ENCODE data around the gene TREH.
"Not testable (repeated sequence)": the region's sequence is repeated elsewhere in the genome, so short reads cannot be mapped to it uniquely, and the experiment has no call there.

TREH gene

GRCh38 chr11:118628861-118629549, 50.4 kb downstream of the TREH start:
- DNase-seq (ENCODE audit: low spot score) = no peak

GRCh38 chr11:118628432-118628831, 51.0 kb downstream of the TREH start:
- peak; percentile 69 for DNase-seq (ENCODE audit: low spot score)

GRCh38 chr11:118628031-118628430, 51.4 kb downstream of the TREH start:
- DNase-seq (ENCODE audit: low spot score) = no peak

- DNase-seq (ENCODE audit: low spot score) = no peak
These were observed 51.9 kb downstream of the TREH start for GRCh38 chr11:118627566-118627965.

GRCh38 chr11:118625976-118626375, 53.5 kb downstream of the TREH start:
- no peak for DNase-seq (ENCODE audit: low spot score)

GRCh38 chr11:118625036-118625690, 54.3 kb downstream of the TREH start:
- peak; percentile 51 for DNase-seq (ENCODE audit: low spot score)

GRCh38 chr11:118623269-118623655, 56.2 kb downstream of the TREH start:
- no peak for DNase-seq (ENCODE audit: low spot score)

GRCh38 chr11:118622376-118623268, 56.8 kb downstream of the TREH start:
- peak; percentile 57 for DNase-seq (ENCODE audit: low spot score)

- DNase-seq (ENCODE audit: low spot score) = no peak
These were observed 57.6 kb downstream of the TREH start for GRCh38 chr11:118621784-118622375.

- DNase-seq (ENCODE audit: low spot score) = peak; percentile 91
These were observed 58.2 kb downstream of the TREH start for GRCh38 chr11:118621071-118621783.

GRCh38 chr11:118620529-118621070, 58.9 kb downstream of the TREH start:
- DNase-seq (ENCODE audit: low spot score) = no peak

GRCh38 chr11:118619444-118620197, 59.8 kb downstream of the TREH start:
- DNase-seq (ENCODE audit: low spot score) = peak; percentile 65

GRCh38 chr11:118618991-118619375, 60.5 kb downstream of the TREH start:
- no peak for DNase-seq (ENCODE audit: low spot score)

- DNase-seq (ENCODE audit: low spot score) = peak; percentile 95
These were observed 61.1 kb downstream of the TREH start for GRCh38 chr11:118618115-118618990.

GRCh38 chr11:118615976-118616371, 63.5 kb downstream of the TREH start:
- no peak for DNase-seq (ENCODE audit: low spot score)

GRCh38 chr11:118615282-118615975, 64.0 kb downstream of the TREH start:
- no peak for DNase-seq (ENCODE audit: low spot score)

GRCh38 chr11:118614511-118614910, 64.9 kb downstream of the TREH start:
- DNase-seq (ENCODE audit: low spot score) = no peak

- no peak for DNase-seq (ENCODE audit: low spot score)
These were observed 67.1 kb downstream of the TREH start for GRCh38 chr11:118612378-118612777.

GRCh38 chr11:118611433-118611795, 68.0 kb downstream of the TREH start:
- not testable (repeated sequence) for DNase-seq (ENCODE audit: low spot score)

Data from pons (tissue), 1 donor.